H1 (cell line): ENCODE data around the gene LAMA4. TPM values are rescaled to one million over a fixed set of nuclear protein-coding genes. Genes with fewer than 3 reads are reported as not detected.

Source experiments
- ATF2 ChIP-seq: IDR thresholded peaks from 2 replicates; pipeline ENCODE4 v1.6.1; 2012; ENCODE audit warnings: low read length, inconsistent platforms
- CHD2 ChIP-seq: IDR thresholded peaks from 2 replicates; pipeline ENCODE4 v1.6.1; 2012; ENCODE audit warnings: low read length, improper control_type of control experiment
- CREB1 ChIP-seq: IDR thresholded peaks from 2 replicates; pipeline ENCODE4 v1.6.1; 2012; ENCODE audit warnings: inconsistent platforms
- E2F6 ChIP-seq: IDR thresholded peaks from 2 replicates; pipeline ENCODE4 v1.6.1; 2012; ENCODE audit warnings: inconsistent platforms
- EGR1 ChIP-seq: IDR thresholded peaks from 2 replicates; pipeline ENCODE4 v1.6.1; 2011; ENCODE audit warnings: low read depth, low read length, borderline replicate concordance
- EP300 ChIP-seq, 2 experiments: IDR thresholded peaks; 1 replicate in 1 of 2; 2 replicates in 1 of 2; pipeline ENCODE4 v1.6.1; 2011 to 2012; ENCODE audit warnings: low read depth in 2 of 2, low read length in 2 of 2, mild to moderate bottlenecking in 2 of 2, borderline replicate concordance in 1 of 2, inconsistent platforms in 1 of 2, moderate library complexity in 1 of 2
- MAX ChIP-seq: IDR thresholded peaks from 2 replicates; pipeline ENCODE4 v1.6.1; 2012; ENCODE audit warnings: inconsistent platforms
- PHF8 ChIP-seq: fragments of 200-600 bp; sonication (generic); conservative IDR thresholded peaks from 2 replicates; pipeline ENCODE4 v1.7.1; 2012; ENCODE audit warnings: low read depth, mild to moderate bottlenecking, inconsistent platforms, low read length, moderate library complexity
- POLR2A ChIP-seq, 2 experiments: IDR thresholded peaks; 1 replicate in 1 of 2; 2 replicates in 1 of 2; pipeline ENCODE4 v1.6.1; 2011; ENCODE audit warnings: low read depth in 2 of 2, low read length in 2 of 2, mild to moderate bottlenecking in 2 of 2; ENCODE audit errors: control extremely low read depth in 1 of 2
- POLR2AphosphoS5 ChIP-seq: IDR thresholded peaks from 2 replicates; pipeline ENCODE4 v1.6.1; 2011; ENCODE audit warnings: low read depth, low read length
- RBBP5 ChIP-seq: IDR thresholded peaks from 2 replicates; pipeline ENCODE4 v1.7.1; 2012; ENCODE audit warnings: low read depth, mild to moderate bottlenecking, inconsistent platforms, low read length, moderate library complexity, borderline replicate concordance
- RNF2 ChIP-seq: fragments of 200-900, 300-1000 bp; sonication (generic); IDR thresholded peaks from 2 replicates; pipeline ENCODE4 v1.7.1; 2016; ENCODE audit warnings: borderline replicate concordance, low read depth, mild to moderate bottlenecking, antibody characterized with exemption, low read length; ENCODE audit not compliant: poor library complexity, severe bottlenecking; ENCODE audit errors: missing control alignments
- SAP30 ChIP-seq: fragments of 300-600 bp; sonication (generic); IDR thresholded peaks from 2 replicates; pipeline ENCODE4 v1.7.1; 2012; ENCODE audit warnings: low read length, moderate library complexity, mild to moderate bottlenecking, inconsistent platforms; ENCODE audit not compliant: insufficient read depth, insufficient replicate concordance
- SIX5 ChIP-seq: IDR thresholded peaks from 2 replicates; pipeline ENCODE4 v1.6.1; 2011; ENCODE audit warnings: mild to moderate bottlenecking, low read depth, low read length
- SP4 ChIP-seq: IDR thresholded peaks from 2 replicates; pipeline ENCODE4 v1.6.1; 2012; ENCODE audit warnings: low read length, inconsistent platforms
- TAF1 ChIP-seq: IDR thresholded peaks from 2 replicates; pipeline ENCODE4 v1.6.1; 2011; ENCODE audit warnings: mild to moderate bottlenecking, low read depth, low read length
- TBP ChIP-seq: IDR thresholded peaks from 2 replicates; pipeline ENCODE4 v1.6.1; 2011; ENCODE audit warnings: low read depth, low read length, improper control_type of control experiment
- YY1 ChIP-seq: IDR thresholded peaks from 2 replicates; pipeline ENCODE4 v1.6.1; 2011; ENCODE audit warnings: low read depth, mild to moderate bottlenecking, low read length
- polyA plus RNA-seq, 7 experiments: library from polyadenylated mRNA; depleted of rRNA in 3 of 7; stranded (reverse) in 5 of 7; unstranded in 2 of 7; fragments of >200 nt in 5 of 7; fragments of 200-250 nt in 2 of 7; gene quantifications; 1 replicate in 5 of 7; 2 replicates in 1 of 7; 4 replicates in 1 of 7; pipeline versions ENCODE4 v1.2.1 to v1.2.3, GENCODE V29; 2011 to 2013; ENCODE audit warnings: missing spikeins in 2 of 7, mixed read lengths in 2 of 7
- total RNA-seq: library from RNA; stranded (reverse); fragmentation: NEBNext Ultra II Directional; extraction: Animal tissue kit (Norgen Biotek cat#: 25700); gene quantifications from 2 replicates; pipeline ENCODE4 v1.2.1, GENCODE V29; 2021

The LAMA4 gene
- total and polyA plus RNA-seq, 2 of the 8 experiments (the other 6 are each of a cell fraction or from before 2014, with no cell fraction given) = 0.95 to 1.5 TPM

GRCh38 chr6:112087136-112087911 lies 167.0 kb downstream of the LAMA4 start, which contains the start of the genes FAM229B and TUBE1 (continued):
- TF ChIP-seq SIX5 (no peak), MAX (peak; percentile 37), EGR1 (no peak), E2F6 (no peak), RNF2 (no peak), EP300 (IDR thresholded peaks at IDR 0.05; ENCODE audit: borderline replicate concordance in 1 of 2, low read depth in 2 of 2, low read length in 2 of 2) (no peak), PHF8 (peak; percentile 70), TBP (peak; percentile 74), CHD2 (no peak), CREB1 (peak; percentile 72; the same call in 1 of the 2 replicates), SAP30 (peak; percentile 65), POLR2A (IDR thresholded peaks at IDR 0.05; ENCODE audit: control extremely low read depth in 1 of 2, low read depth in 2 of 2, low read length in 2 of 2) (peak; percentile 75 to 85), TAF1 (peak; percentile 86), ATF2 (no peak), RBBP5 (peak; percentile 89), POLR2AphosphoS5 (peak; percentile 86), SP4 (no peak), YY1 (peak; percentile 89)
